Measurements from ENCODE around the gene NAIF1.

GRCh38 chr9:128101231-128101661 lies 34.1 kb upstream of the NAIF1 start:
- TF ChIP-seq POLR2AphosphoS5 (IDR thresholded peaks at IDR 0.05; ENCODE audit: low read depth, low read length) (no peak), SIN3A (IDR thresholded peaks at IDR 0.05; ENCODE audit: borderline replicate concordance, insufficient read depth, low read length) (no peak), TAF1 (IDR thresholded peaks at IDR 0.05; ENCODE audit: borderline replicate concordance, insufficient read depth, low read length) (no peak), FOXP2 (optimal IDR thresholded peaks at IDR 0.05; ENCODE audit: borderline replicate concordance, extremely low read depth, extremely low read length, insufficient read depth) (no peak)
- TF ChIP-seq, protein P1, sequence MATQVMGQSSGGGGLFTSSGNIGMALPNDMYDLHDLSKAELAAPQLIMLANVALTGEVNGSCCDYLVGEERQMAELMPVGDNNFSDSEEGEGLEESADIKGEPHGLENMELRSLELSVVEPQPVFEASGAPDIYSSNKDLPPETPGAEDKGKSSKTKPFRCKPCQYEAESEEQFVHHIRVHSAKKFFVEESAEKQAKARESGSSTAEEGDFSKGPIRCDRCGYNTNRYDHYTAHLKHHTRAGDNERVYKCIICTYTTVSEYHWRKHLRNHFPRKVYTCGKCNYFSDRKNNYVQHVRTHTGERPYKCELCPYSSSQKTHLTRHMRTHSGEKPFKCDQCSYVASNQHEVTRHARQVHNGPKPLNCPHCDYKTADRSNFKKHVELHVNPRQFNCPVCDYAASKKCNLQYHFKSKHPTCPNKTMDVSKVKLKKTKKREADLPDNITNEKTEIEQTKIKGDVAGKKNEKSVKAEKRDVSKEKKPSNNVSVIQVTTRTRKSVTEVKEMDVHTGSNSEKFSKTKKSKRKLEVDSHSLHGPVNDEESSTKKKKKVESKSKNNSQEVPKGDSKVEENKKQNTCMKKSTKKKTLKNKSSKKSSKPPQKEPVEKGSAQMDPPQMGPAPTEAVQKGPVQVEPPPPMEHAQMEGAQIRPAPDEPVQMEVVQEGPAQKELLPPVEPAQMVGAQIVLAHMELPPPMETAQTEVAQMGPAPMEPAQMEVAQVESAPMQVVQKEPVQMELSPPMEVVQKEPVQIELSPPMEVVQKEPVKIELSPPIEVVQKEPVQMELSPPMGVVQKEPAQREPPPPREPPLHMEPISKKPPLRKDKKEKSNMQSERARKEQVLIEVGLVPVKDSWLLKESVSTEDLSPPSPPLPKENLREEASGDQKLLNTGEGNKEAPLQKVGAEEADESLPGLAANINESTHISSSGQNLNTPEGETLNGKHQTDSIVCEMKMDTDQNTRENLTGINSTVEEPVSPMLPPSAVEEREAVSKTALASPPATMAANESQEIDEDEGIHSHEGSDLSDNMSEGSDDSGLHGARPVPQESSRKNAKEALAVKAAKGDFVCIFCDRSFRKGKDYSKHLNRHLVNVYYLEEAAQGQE (IDR thresholded peaks at IDR 0.05; ENCODE audit: insufficient read depth in 1 of 2, low read depth in 2 of 2, low read length in 2 of 2), result no peak

Data from PFSK-1 (cell line).